Measurements from ENCODE around the gene WSB1.
A peak's percentile ranks its signal among the peaks of the same experiment; 100 is the strongest.

- TF ChIP-seq POLR2AphosphoS5 (IDR thresholded peaks at IDR 0.05; ENCODE audit: low read depth, low read length) (peak; percentile 71), TAF1 (IDR thresholded peaks at IDR 0.05; ENCODE audit: borderline replicate concordance, low read depth, low read length) (no peak), POLR2A (IDR thresholded peaks at IDR 0.05; ENCODE audit: low read depth, low read length) (peak; percentile 69; the same call in 1 of the 2 replicates)
Measured at GRCh38 chr17:27353461-27354050, 59.6 kb downstream of the WSB1 start.

Data from GM12892 (cell line).